Astrocyte (in vitro differentiated cells and primary cell): ENCODE measurements around the gene SLC4A2.
A peak's percentile ranks its signal among the peaks of the same experiment; 100 is the strongest.

Experiments
- EZH2 ChIP-seq: IDR thresholded peaks from 2 replicates; pipeline ENCODE4 v1.6.1; 2012; ENCODE audit warnings: mild to moderate bottlenecking, low read length, inconsistent platforms; ENCODE audit not compliant: insufficient read depth
- TF ChIP-seq, protein P1 (sequence below): IDR thresholded peaks from 2 replicates; pipeline ENCODE4 v1.5.1; 2011; ENCODE audit warnings: low read depth, mild to moderate bottlenecking, inconsistent platforms, low read length, moderate library complexity; ENCODE audit not compliant: insufficient read depth

DNA sequence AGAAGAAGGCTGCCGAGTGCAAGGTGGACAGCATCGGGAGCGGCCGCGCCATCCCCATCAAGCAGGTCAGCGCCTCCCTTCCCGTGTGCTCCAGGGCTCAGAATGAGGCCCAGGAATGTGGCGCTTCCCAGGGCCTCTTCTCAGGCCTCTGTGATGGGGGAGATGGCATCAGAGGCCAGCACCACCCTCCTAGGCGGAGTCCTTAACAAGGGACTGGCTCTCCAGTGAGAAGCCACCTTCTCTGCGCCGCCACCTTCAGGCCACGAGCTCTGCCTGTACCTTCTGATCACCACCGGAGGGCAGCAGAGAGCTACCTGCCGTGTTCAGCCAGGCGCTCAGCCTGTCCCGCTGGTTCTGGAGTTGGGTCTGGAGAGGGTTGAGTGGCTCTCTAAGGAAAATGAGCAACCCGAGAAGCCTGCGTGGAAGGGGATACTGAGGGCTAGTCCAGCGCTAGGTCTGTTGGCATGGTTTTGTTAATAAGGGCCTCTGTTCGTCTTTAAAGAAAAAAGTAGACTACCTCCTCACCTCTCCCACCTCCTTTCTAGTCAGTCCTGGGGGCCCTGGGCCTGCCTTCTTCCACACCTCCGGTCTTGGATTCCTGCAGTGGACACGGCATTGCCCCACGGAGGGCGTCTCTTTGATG is 64.6 kb downstream of the SLC4A2 start:
- TF ChIP-seq, protein P1, sequence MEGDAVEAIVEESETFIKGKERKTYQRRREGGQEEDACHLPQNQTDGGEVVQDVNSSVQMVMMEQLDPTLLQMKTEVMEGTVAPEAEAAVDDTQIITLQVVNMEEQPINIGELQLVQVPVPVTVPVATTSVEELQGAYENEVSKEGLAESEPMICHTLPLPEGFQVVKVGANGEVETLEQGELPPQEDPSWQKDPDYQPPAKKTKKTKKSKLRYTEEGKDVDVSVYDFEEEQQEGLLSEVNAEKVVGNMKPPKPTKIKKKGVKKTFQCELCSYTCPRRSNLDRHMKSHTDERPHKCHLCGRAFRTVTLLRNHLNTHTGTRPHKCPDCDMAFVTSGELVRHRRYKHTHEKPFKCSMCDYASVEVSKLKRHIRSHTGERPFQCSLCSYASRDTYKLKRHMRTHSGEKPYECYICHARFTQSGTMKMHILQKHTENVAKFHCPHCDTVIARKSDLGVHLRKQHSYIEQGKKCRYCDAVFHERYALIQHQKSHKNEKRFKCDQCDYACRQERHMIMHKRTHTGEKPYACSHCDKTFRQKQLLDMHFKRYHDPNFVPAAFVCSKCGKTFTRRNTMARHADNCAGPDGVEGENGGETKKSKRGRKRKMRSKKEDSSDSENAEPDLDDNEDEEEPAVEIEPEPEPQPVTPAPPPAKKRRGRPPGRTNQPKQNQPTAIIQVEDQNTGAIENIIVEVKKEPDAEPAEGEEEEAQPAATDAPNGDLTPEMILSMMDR, result peak; percentile 87
- TF ChIP-seq EZH2, result no peak
